Tibial nerve (tissue), 4 donors: Measurements from ENCODE around the gene PLEKHM2.

Experiments used
- EP300 ChIP-seq, 2 donors: sonication (generic); formaldehyde crosslinking; IDR thresholded peaks; one replicate each; pipeline ENCODE4 v1.6.1; 2017; ENCODE audit warnings: antibody characterized with exemption in 2 of 2, mild to moderate bottlenecking in 1 of 2
- POLR2A ChIP-seq, 2 donors: fragments of 450-650 bp; IDR thresholded peaks; one replicate each; pipeline ENCODE4 v1.6.1; 2017; ENCODE audit warnings: antibody characterized with exemption in 2 of 2, mild to moderate bottlenecking in 2 of 2, moderate library complexity in 2 of 2
- TF ChIP-seq, protein P1 (sequence below), 5 experiments: fragments of 200-600 bp in 3 of 5; fragments of 450-650 bp in 2 of 5; sonication (generic) in 3 of 5; IDR thresholded peaks; one replicate each; pipeline ENCODE4 v1.5.1; 2016 to 2019; ENCODE audit warnings: antibody characterized with exemption in 5 of 5, mild to moderate bottlenecking in 3 of 5, moderate library complexity in 2 of 5

DNA sequence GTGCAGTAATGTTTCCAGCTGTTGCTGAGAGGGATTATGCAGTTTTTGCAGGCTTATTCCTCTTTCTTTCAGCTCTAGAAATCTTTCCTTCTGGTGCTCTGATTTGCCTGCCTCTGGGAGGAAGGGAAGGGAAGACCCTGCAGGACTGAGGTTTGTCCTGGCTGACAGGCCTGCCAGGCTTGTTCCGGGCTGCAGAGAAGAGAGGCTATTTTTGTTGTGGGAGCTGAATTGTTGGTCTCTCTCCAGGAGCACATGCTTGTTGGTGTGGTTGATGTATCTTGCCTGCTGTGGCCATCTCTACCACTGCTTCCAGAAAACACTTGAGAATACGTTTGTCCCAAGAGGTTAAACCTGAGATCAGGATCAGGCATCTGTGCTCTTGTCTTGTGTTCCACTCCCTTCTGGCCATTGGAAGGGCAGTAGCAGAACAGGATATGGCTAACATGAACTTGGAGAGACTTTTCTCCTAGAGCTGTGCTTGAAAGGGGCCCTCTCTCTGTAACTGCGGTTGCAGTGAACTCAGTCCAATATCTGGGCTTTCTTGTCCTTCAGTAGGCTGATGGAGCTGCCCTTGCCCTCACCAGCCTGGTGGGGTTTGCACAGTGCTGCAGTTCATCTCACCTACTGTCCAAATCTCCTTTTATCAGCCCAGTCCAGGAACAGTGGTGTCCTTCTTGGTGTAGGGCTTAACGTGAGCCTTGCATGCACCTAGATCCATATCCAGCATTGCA lies 30.5 kb downstream of the PLEKHM2 start:
- TF ChIP-seq, protein P1, sequence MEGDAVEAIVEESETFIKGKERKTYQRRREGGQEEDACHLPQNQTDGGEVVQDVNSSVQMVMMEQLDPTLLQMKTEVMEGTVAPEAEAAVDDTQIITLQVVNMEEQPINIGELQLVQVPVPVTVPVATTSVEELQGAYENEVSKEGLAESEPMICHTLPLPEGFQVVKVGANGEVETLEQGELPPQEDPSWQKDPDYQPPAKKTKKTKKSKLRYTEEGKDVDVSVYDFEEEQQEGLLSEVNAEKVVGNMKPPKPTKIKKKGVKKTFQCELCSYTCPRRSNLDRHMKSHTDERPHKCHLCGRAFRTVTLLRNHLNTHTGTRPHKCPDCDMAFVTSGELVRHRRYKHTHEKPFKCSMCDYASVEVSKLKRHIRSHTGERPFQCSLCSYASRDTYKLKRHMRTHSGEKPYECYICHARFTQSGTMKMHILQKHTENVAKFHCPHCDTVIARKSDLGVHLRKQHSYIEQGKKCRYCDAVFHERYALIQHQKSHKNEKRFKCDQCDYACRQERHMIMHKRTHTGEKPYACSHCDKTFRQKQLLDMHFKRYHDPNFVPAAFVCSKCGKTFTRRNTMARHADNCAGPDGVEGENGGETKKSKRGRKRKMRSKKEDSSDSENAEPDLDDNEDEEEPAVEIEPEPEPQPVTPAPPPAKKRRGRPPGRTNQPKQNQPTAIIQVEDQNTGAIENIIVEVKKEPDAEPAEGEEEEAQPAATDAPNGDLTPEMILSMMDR (IDR thresholded peaks at IDR 0.05), result no peak
- TF ChIP-seq POLR2A (IDR thresholded peaks at IDR 0.05), result no peak
- peak in 1 of 2 donors; percentile 28 for TF ChIP-seq EP300 (IDR thresholded peaks at IDR 0.05)
